Measurements from ENCODE around the gene CALML6.
"Not testable (repeated sequence)": the region's sequence is repeated elsewhere in the genome, so short reads cannot be mapped to it uniquely, and the experiment has no call there.

The CALML6 gene

GRCh38 chr1:1914971-1915692 is at the start of gene CALML6:
Gene CALML6, plus strand, starts transcription at chr1:1915260. Its CDS starts 21 bp downstream, at chr1:1915281.
- in situ Hi-C loops (cut with HindIII; ENCODE audit: low sequenced_read_pairs), result no loop called here

- in situ Hi-C loops (cut with HindIII; ENCODE audit: low sequenced_read_pairs), result no loop called here
Observed at GRCh38 chr1:1867164-1867563, 47.9 kb upstream of the CALML6 start.

GRCh38 chr1:1869469-1869868 is 45.6 kb upstream of the CALML6 start:
- in situ Hi-C loops (cut with HindIII; ENCODE audit: low sequenced_read_pairs), result no loop called here

- in situ Hi-C loops (cut with HindIII; ENCODE audit: low sequenced_read_pairs), result no loop called here
Observed at GRCh38 chr1:1872329-1872994, 42.6 kb upstream of the CALML6 start.

GRCh38 chr1:1873186-1873585 is 41.9 kb upstream of the CALML6 start:
- in situ Hi-C loops (cut with HindIII; ENCODE audit: low sequenced_read_pairs), result no loop called here

DNA sequence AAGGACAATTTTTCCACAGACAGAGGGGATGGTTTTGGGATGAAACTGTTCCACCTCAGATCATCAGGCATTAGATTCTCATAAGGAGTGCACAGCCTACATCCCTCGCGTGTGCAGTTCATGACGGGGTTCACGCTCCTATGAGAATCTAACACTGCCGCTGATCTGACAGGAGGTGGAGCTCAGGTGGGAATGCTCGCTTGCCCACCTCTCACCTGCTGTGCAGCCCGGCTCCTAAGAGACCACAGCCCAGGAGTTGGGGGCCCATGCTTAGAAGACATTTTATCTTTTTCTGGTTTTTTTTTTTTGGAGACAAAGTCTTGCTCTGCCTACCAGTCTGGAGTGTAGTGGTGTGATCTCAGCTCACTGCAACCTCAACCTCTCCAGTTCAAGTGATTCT is 40.2 kb upstream of the CALML6 start:
- in situ Hi-C loops (cut with HindIII; ENCODE audit: low sequenced_read_pairs), result no loop called here

- in situ Hi-C loops (cut with HindIII; ENCODE audit: low sequenced_read_pairs), result no loop called here
Observed at GRCh38 chr1:1875932-1876331, 39.1 kb upstream of the CALML6 start.

GRCh38 chr1:1876335-1876930 is 38.6 kb upstream of the CALML6 start:
- in situ Hi-C loops (cut with HindIII; ENCODE audit: low sequenced_read_pairs), result no loop called here

DNA sequence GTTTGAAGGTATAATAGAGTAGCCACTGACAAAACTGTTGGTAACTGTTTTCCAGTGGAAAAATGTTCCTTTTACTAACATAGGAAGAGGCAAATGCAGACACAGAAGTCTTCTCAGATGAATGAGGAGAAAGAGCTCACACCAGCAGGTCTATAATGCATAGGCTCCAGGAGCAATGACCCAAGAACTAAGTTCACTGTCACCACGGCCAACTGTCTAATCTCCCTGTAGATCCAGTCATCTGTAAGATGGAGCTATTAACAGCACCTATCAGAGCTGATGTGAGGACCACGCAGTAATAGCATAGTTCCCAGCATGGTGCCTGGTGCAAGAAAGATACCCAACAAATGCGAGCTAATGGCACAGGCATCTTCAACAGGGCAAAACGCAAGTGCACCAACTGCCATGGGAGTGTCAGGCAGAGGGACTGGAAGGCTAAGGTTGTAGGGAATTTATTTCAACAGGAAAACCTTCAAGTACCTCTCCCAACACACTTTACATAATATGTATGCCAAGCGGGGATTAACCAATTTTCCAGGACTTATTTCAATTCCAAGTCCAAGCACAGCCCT is 37.1 kb upstream of the CALML6 start:
- in situ Hi-C loops (cut with HindIII; ENCODE audit: low sequenced_read_pairs), result no loop called here

GRCh38 chr1:1879942-1880341 is 35.1 kb upstream of the CALML6 start:
- in situ Hi-C loops (cut with HindIII; ENCODE audit: low sequenced_read_pairs), result no loop called here

- in situ Hi-C loops (cut with HindIII; ENCODE audit: low sequenced_read_pairs), result no loop called here
Observed at GRCh38 chr1:1880617-1881312, 34.3 kb upstream of the CALML6 start.

DNA sequence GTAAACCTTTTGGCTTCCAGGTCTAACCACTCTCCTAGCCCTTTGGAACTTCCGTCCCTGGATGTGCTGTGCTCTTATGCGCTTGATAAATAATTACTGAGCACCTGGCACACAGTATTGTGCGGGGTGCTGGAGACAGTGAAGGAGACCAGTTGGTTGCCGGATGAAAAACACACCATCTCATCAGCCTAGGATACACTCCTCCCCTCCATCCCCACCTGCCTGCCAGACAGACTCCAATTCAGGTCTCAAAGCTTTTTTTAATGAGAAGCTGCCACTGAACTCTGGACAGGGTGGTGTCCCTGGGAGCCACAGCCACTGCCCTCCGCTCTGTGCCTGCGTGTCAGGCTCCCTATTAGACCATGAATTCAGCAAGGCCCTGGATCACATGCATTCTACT is 33.3 kb upstream of the CALML6 start:
- in situ Hi-C loops (cut with HindIII; ENCODE audit: low sequenced_read_pairs), result no loop called here

GRCh38 chr1:1883092-1883873 is 31.8 kb upstream of the CALML6 start:
- in situ Hi-C loops (cut with HindIII; ENCODE audit: low sequenced_read_pairs), result no loop called here

DNA sequence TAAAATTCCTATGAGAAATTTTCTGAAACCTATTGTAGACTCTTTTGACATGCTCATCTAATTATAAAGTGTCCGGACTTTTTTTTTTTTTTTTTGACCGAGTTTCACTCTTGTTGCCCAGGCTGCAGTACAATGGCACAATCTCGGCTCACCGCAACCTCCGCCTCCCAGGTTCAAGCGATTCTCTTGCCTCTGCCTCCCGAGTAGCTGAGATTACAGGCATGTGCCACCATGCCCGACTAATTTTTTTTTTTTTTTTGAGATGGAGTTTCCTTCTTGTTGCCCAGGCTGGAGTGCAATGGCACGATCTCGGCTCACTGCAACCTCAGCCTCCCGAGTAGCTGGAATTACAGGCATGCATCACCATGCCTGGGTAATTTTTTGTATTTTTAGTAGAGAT is 31.2 kb upstream of the CALML6 start:
- in situ Hi-C loops (cut with HindIII; ENCODE audit: low sequenced_read_pairs), result not testable (repeated sequence)

DNA sequence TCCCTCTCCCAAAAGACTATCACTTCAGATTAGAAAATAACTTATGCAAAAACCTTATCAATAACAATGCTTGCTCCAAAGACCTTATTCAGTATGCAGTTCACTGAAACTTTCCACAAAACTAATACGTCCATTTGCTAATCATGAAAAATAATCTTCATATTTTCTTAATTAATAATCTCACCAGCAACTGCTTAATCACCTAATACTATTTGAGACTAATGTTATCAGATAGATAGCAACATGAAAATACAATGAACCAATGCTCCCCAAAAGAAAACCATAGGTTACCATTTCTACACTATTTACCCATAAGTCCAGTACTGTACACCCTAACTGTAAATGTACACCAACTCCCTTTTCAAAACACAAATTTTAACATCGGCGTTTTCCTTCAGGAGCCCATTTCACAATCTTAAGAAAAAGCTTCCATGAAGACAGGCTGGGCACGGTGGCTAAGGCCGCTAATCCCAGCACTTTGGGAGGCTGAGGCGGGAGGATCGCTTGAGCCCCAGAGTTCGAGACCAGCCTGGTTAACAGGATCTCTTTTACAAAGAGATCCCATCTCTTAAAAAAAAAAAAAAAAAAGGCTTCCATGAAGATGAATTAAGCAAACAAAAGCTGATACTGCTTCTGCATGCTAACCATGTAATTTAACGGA is 25.8 kb upstream of the CALML6 start:
- in situ Hi-C loops (cut with HindIII; ENCODE audit: low sequenced_read_pairs), result loop anchor here (5.0 kb wide), 2 partner anchors 67 to 132 kb away; no protein-coding TSS in a partner anchor

DNA sequence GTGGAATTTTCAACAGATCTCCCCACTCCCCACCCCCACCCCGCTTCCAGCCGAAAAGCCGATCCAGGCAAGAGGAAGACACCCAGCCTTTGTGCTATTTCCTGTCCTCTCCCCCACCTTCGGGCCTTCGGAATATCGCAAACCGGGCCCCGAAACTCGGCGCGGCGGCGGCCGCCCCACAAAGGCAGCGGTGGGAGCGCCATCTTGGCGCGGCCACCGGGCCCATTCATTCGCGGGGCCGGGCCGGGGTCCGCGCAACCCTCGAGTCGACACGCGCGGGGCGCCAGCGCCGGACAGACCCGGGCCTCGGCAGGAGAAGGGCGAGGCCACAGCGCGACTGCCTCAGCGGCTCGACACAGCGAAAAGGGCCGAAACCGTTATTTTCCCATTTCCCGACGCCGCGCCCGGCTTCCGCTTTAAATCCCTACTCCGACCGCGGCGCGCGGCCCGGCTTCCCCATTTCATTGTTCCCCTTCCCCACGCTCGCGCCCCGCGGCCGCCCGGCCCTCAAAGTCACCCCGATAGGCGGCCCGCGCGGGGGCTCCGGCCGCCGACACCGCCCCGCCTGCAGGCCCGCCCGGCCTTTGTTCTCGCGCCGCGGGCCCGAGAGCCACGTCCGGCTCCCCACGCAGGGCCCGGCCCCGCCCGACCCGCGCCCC is 25.1 kb upstream of the CALML6 start:
- in situ Hi-C loops (cut with HindIII; ENCODE audit: low sequenced_read_pairs), result loop anchor here (5.0 kb wide), 2 partner anchors 68 to 133 kb away; no protein-coding TSS in a partner anchor

- in situ Hi-C loops (cut with HindIII; ENCODE audit: low sequenced_read_pairs), result no loop called here
Observed at GRCh38 chr1:1890506-1891348, 24.3 kb upstream of the CALML6 start, which contains the start of gene GNB1. Gene GNB1, minus strand, starts transcription at chr1:1891087. Its CDS starts 65,634 bp downstream, at chr1:1825453.
